Activated naive CD4-positive, alpha-beta T cell treated with anti-CD3 and anti-CD28 coated beads, Interleukin-2, amount 50 U/mL, for 24 hours (primary cell): ENCODE data around the gene RAPGEF2.

ENCODE experiments used
- H3K27ac Mint-ChIP-seq: one replicate; pipeline ENCODE4 v1.8.0; 2021; ENCODE audit warnings: mild to moderate bottlenecking, mixed read lengths
- H3K27me3 Mint-ChIP-seq: one replicate; pipeline ENCODE4 v1.8.0; 2021; ENCODE audit warnings: mixed read lengths
- H3K36me3 Mint-ChIP-seq: one replicate; pipeline ENCODE4 v1.8.0; 2021; ENCODE audit warnings: mixed read lengths
- H3K4me1 Mint-ChIP-seq: one replicate; pipeline ENCODE4 v1.8.0; 2021; ENCODE audit warnings: mixed read lengths
- H3K4me3 Mint-ChIP-seq: one replicate; pipeline ENCODE4 v1.8.0; 2021; ENCODE audit warnings: mild to moderate bottlenecking, mixed read lengths
- H3K9me3 Mint-ChIP-seq: one replicate; pipeline ENCODE4 v1.8.0; 2021; ENCODE audit warnings: mixed read lengths

The RAPGEF2 gene

GRCh38 chr4:159212675-159213293, 109.9 kb downstream of the RAPGEF2 start:
- H3K9me3 Mint-ChIP-seq = no peaks in the 10 kb centered on the region
- H3K36me3 Mint-ChIP-seq = peaks cover 13% of the 10 kb centered on the region
- H3K27me3 Mint-ChIP-seq = no peaks in the 10 kb centered on the region
- no peak overlapping the region for H3K4me3 Mint-ChIP-seq
- peaks cover 8% of the 10 kb centered on the region for H3K4me1 Mint-ChIP-seq
- no peak overlapping the region for H3K27ac Mint-ChIP-seq

GRCh38 chr4:159216834-159217233, 114.0 kb downstream of the RAPGEF2 start:
- H3K36me3 Mint-ChIP-seq = peaks cover 9% of the 10 kb centered on the region

GRCh38 chr4:159219862-159220261, 117.0 kb downstream of the RAPGEF2 start:
- no peaks in the 10 kb centered on the region for H3K9me3 Mint-ChIP-seq
- H3K4me3 Mint-ChIP-seq = no peak overlapping the region
- peaks cover 6% of the 10 kb centered on the region for H3K36me3 Mint-ChIP-seq
- H3K4me1 Mint-ChIP-seq = peaks cover 5% of the 10 kb centered on the region
- no peaks in the 10 kb centered on the region for H3K27me3 Mint-ChIP-seq
- H3K27ac Mint-ChIP-seq = no peak overlapping the region

More at GRCh38 chr4:159216834-159217233, 114.0 kb downstream of the RAPGEF2 start:
- Mint-ChIP-seq H3K9me3 (no peaks in the 10 kb centered on the region), H3K4me1 (no peaks in the 10 kb centered on the region), H3K27me3 (no peaks in the 10 kb centered on the region), H3K27ac (no peak overlapping the region), H3K4me3 (no peak overlapping the region)

GRCh38 chr4:159220353-159220752, 117.5 kb downstream of the RAPGEF2 start:
- Mint-ChIP-seq H3K4me1 (peaks cover 9% of the 10 kb centered on the region), H3K27ac (no peak overlapping the region), H3K4me3 (no peak overlapping the region), H3K9me3 (no peaks in the 10 kb centered on the region), H3K27me3 (no peaks in the 10 kb centered on the region), H3K36me3 (peaks cover 6% of the 10 kb centered on the region)

GRCh38 chr4:159221280-159221679, 118.4 kb downstream of the RAPGEF2 start:
- H3K36me3 Mint-ChIP-seq = peaks cover 4% of the 10 kb centered on the region
- no peaks in the 10 kb centered on the region for H3K27me3 Mint-ChIP-seq
- no peak overlapping the region for H3K4me3 Mint-ChIP-seq
- no peaks in the 10 kb centered on the region for H3K9me3 Mint-ChIP-seq
- H3K4me1 Mint-ChIP-seq = peaks cover 18% of the 10 kb centered on the region
- no peak overlapping the region for H3K27ac Mint-ChIP-seq

- no peak overlapping the region for H3K4me3 Mint-ChIP-seq
- H3K27me3 Mint-ChIP-seq = no peaks in the 10 kb centered on the region
- H3K36me3 Mint-ChIP-seq = peaks cover 2% of the 10 kb centered on the region
- H3K27ac Mint-ChIP-seq = no peak overlapping the region
- peaks cover 22% of the 10 kb centered on the region for H3K4me1 Mint-ChIP-seq
- no peaks in the 10 kb centered on the region for H3K9me3 Mint-ChIP-seq
These were observed 119.2 kb downstream of the RAPGEF2 start for GRCh38 chr4:159222043-159222552.

- Mint-ChIP-seq H3K36me3 (peaks cover 2% of the 10 kb centered on the region), H3K4me3 (no peak overlapping the region), H3K9me3 (no peaks in the 10 kb centered on the region), H3K27me3 (no peaks in the 10 kb centered on the region), H3K4me1 (peaks cover 22% of the 10 kb centered on the region), H3K27ac (no peak overlapping the region)
These were observed 121.5 kb downstream of the RAPGEF2 start for GRCh38 chr4:159224408-159224807.

- H3K27ac Mint-ChIP-seq = no peak overlapping the region
- no peaks in the 10 kb centered on the region for H3K27me3 Mint-ChIP-seq
- peaks cover 25% of the 10 kb centered on the region for H3K4me1 Mint-ChIP-seq
- no peaks in the 10 kb centered on the region for H3K9me3 Mint-ChIP-seq
- peaks cover 2% of the 10 kb centered on the region for H3K36me3 Mint-ChIP-seq
- H3K4me3 Mint-ChIP-seq = no peak overlapping the region
These were observed 124.5 kb downstream of the RAPGEF2 start for GRCh38 chr4:159227378-159227777.

GRCh38 chr4:159227984-159228383, 125.1 kb downstream of the RAPGEF2 start:
- H3K27ac Mint-ChIP-seq = no peak overlapping the region
- H3K9me3 Mint-ChIP-seq = no peaks in the 10 kb centered on the region
- no peaks in the 10 kb centered on the region for H3K27me3 Mint-ChIP-seq
- peaks cover 2% of the 10 kb centered on the region for H3K36me3 Mint-ChIP-seq
- H3K4me3 Mint-ChIP-seq = no peak overlapping the region
- H3K4me1 Mint-ChIP-seq = peaks cover 31% of the 10 kb centered on the region

GRCh38 chr4:159229164-159229563, 126.3 kb downstream of the RAPGEF2 start:
- Mint-ChIP-seq H3K27me3 (no peaks in the 10 kb centered on the region), H3K4me3 (no peak overlapping the region), H3K36me3 (peaks cover 2% of the 10 kb centered on the region), H3K9me3 (no peaks in the 10 kb centered on the region), H3K27ac (peak overlapping the region; percentile 41), H3K4me1 (peaks cover 36% of the 10 kb centered on the region)

GRCh38 chr4:159232465-159233106, 129.7 kb downstream of the RAPGEF2 start:
- no peak overlapping the region for H3K4me3 Mint-ChIP-seq
- H3K27me3 Mint-ChIP-seq = no peaks in the 10 kb centered on the region
- peaks cover 2% of the 10 kb centered on the region for H3K36me3 Mint-ChIP-seq
- no peak overlapping the region for H3K27ac Mint-ChIP-seq
- peaks cover 23% of the 10 kb centered on the region for H3K4me1 Mint-ChIP-seq
- H3K9me3 Mint-ChIP-seq = no peaks in the 10 kb centered on the region

- Mint-ChIP-seq H3K4me3 (no peak overlapping the region), H3K27ac (no peak overlapping the region)
These were observed 133.0 kb downstream of the RAPGEF2 start for GRCh38 chr4:159235779-159236368.

GRCh38 chr4:159237975-159238374, 135.1 kb downstream of the RAPGEF2 start:
- Mint-ChIP-seq H3K4me3 (no peak overlapping the region), H3K4me1 (peaks cover 24% of the 10 kb centered on the region), H3K36me3 (peaks cover 4% of the 10 kb centered on the region), H3K27me3 (no peaks in the 10 kb centered on the region), H3K27ac (no peak overlapping the region), H3K9me3 (no peaks in the 10 kb centered on the region)

More at GRCh38 chr4:159235779-159236368, 133.0 kb downstream of the RAPGEF2 start:
- peaks cover 33% of the 10 kb centered on the region for H3K4me1 Mint-ChIP-seq
- no peaks in the 10 kb centered on the region for H3K9me3 Mint-ChIP-seq
- no peaks in the 10 kb centered on the region for H3K27me3 Mint-ChIP-seq
- peaks cover 2% of the 10 kb centered on the region for H3K36me3 Mint-ChIP-seq

GRCh38 chr4:159238631-159239030, 135.8 kb downstream of the RAPGEF2 start:
- Mint-ChIP-seq H3K4me3 (no peak overlapping the region), H3K4me1 (peaks cover 19% of the 10 kb centered on the region), H3K27me3 (no peaks in the 10 kb centered on the region), H3K27ac (no peak overlapping the region), H3K36me3 (peaks cover 4% of the 10 kb centered on the region), H3K9me3 (no peaks in the 10 kb centered on the region)

GRCh38 chr4:159239629-159240028, 136.8 kb downstream of the RAPGEF2 start:
- H3K4me3 Mint-ChIP-seq = no peak overlapping the region
- no peaks in the 10 kb centered on the region for H3K9me3 Mint-ChIP-seq
- H3K27me3 Mint-ChIP-seq = no peaks in the 10 kb centered on the region
- peaks cover 8% of the 10 kb centered on the region for H3K36me3 Mint-ChIP-seq
- no peak overlapping the region for H3K27ac Mint-ChIP-seq
- peaks cover 19% of the 10 kb centered on the region for H3K4me1 Mint-ChIP-seq

GRCh38 chr4:159240046-159240445, 137.2 kb downstream of the RAPGEF2 start:
- Mint-ChIP-seq H3K27ac (no peak overlapping the region), H3K4me3 (no peak overlapping the region)

More at GRCh38 chr4:159240046-159240445, 137.2 kb downstream of the RAPGEF2 start:
- H3K27me3 Mint-ChIP-seq = no peaks in the 10 kb centered on the region
- H3K9me3 Mint-ChIP-seq = no peaks in the 10 kb centered on the region
- peaks cover 8% of the 10 kb centered on the region for H3K36me3 Mint-ChIP-seq
- peaks cover 19% of the 10 kb centered on the region for H3K4me1 Mint-ChIP-seq
